ENCODE results near the gene KLLN. TPM values are rescaled to one million over a fixed set of nuclear protein-coding genes. Genes with fewer than 3 reads are reported as not detected.
A peak's percentile ranks its signal among the peaks of the same experiment; 100 is the strongest.
"Not testable (repeated sequence)": the region's sequence is repeated elsewhere in the genome, so short reads cannot be mapped to it uniquely, and the experiment has no call there.

Gene KLLN
- total and polyA plus RNA-seq, 2 donors: 0.90 to 1.0 TPM

GRCh38 chr10:87882555-87883294, 19.4 kb upstream of the KLLN start:
- no peak overlapping the region for H3K27ac ChIP-seq (ENCODE audit: low read depth in 1 of 2, low read length in 1 of 2)
- peaks cover 17 to 43% of the 10 kb centered on the region in 2 donors for H3K36me3 ChIP-seq (ENCODE audit: control insufficient read depth in 2 of 2, insufficient read depth in 2 of 2, low read length in 1 of 2)
- no peaks in the 10 kb centered on the region for H3K27me3 ChIP-seq (ENCODE audit: control insufficient read depth in 2 of 2, insufficient read depth in 1 of 2, low read length in 1 of 2)
- no peak for DNase-seq (ENCODE audit: low read depth in 6 of 9, low spot score in 9 of 9)
- 94% methylated on average over 2 of the region's 2 CpGs for WGBS
- H3K9me3 ChIP-seq (ENCODE audit: control insufficient read depth in 2 of 2, insufficient read depth in 1 of 2, low read length in 1 of 2): peaks cover 2 to 3% of the 10 kb centered on the region in 2 donors
- no peaks in the 10 kb centered on the region for H3K4me1 ChIP-seq (ENCODE audit: control insufficient read depth in 2 of 2, insufficient read depth in 2 of 2, low read length in 2 of 2)
- H3K4me3 ChIP-seq (ENCODE audit: low read length in 2 of 2): no peak overlapping the region

GRCh38 chr10:87881373-87882059, 18.2 kb upstream of the KLLN start:
- not testable (repeated sequence) for H3K4me1 ChIP-seq (ENCODE audit: control insufficient read depth in 2 of 2, insufficient read depth in 2 of 2, low read length in 2 of 2); H3K27me3 ChIP-seq (ENCODE audit: control insufficient read depth in 2 of 2, insufficient read depth in 1 of 2, low read length in 1 of 2); DNase-seq (ENCODE audit: low read depth in 6 of 9, low spot score in 9 of 9); H3K4me3 ChIP-seq (ENCODE audit: low read length in 2 of 2); H3K9me3 ChIP-seq (ENCODE audit: control insufficient read depth in 2 of 2, insufficient read depth in 1 of 2, low read length in 1 of 2); H3K27ac ChIP-seq (ENCODE audit: low read depth in 1 of 2, low read length in 1 of 2)
- WGBS: 92% methylated on average over 5 of the region's 5 CpGs
- H3K36me3 ChIP-seq (ENCODE audit: control insufficient read depth in 2 of 2, insufficient read depth in 2 of 2, low read length in 1 of 2): peaks cover 7 to 32% of the 10 kb centered on the region in 2 donors

- H3K27ac ChIP-seq (ENCODE audit: low read depth in 1 of 2, low read length in 1 of 2): no peak overlapping the region
- no peak for DNase-seq (ENCODE audit: low read depth in 6 of 9, low spot score in 9 of 9)
- no peak overlapping the region for H3K4me3 ChIP-seq (ENCODE audit: low read length in 2 of 2)
- no peaks in the 10 kb centered on the region for H3K27me3 ChIP-seq (ENCODE audit: control insufficient read depth in 2 of 2, insufficient read depth in 1 of 2, low read length in 1 of 2)
- H3K4me1 ChIP-seq (ENCODE audit: control insufficient read depth in 2 of 2, insufficient read depth in 2 of 2, low read length in 2 of 2): no peaks in the 10 kb centered on the region
- H3K9me3 ChIP-seq (ENCODE audit: control insufficient read depth in 2 of 2, insufficient read depth in 1 of 2, low read length in 1 of 2): no peaks in the 10 kb centered on the region
- H3K36me3 ChIP-seq (ENCODE audit: control insufficient read depth in 2 of 2, insufficient read depth in 2 of 2, low read length in 1 of 2): peaks cover 0 to 21% of the 10 kb centered on the region in 2 donors
These were observed 17.0 kb upstream of the KLLN start for GRCh38 chr10:87880336-87880735.

- peak in 1 of 9 donors; percentile 28 for DNase-seq (ENCODE audit: low read depth in 6 of 9, low spot score in 9 of 9)
- 60% methylated on average over 9 of the region's 9 CpGs for WGBS
- Histone ChIP-seq H3K27ac (ENCODE audit: low read depth in 1 of 2, low read length in 1 of 2) (no peak overlapping the region), H3K36me3 (ENCODE audit: control insufficient read depth in 2 of 2, insufficient read depth in 2 of 2, low read length in 1 of 2) (peaks cover 0 to 17% of the 10 kb centered on the region in 2 donors), H3K9me3 (ENCODE audit: control insufficient read depth in 2 of 2, insufficient read depth in 1 of 2, low read length in 1 of 2) (no peaks in the 10 kb centered on the region), H3K4me3 (ENCODE audit: low read length in 2 of 2) (no peak overlapping the region), H3K27me3 (ENCODE audit: control insufficient read depth in 2 of 2, insufficient read depth in 1 of 2, low read length in 1 of 2) (no peaks in the 10 kb centered on the region), H3K4me1 (ENCODE audit: control insufficient read depth in 2 of 2, insufficient read depth in 2 of 2, low read length in 2 of 2) (no peaks in the 10 kb centered on the region)
These were observed 15.5 kb upstream of the KLLN start for GRCh38 chr10:87878664-87879459.

- Histone ChIP-seq H3K36me3 (ENCODE audit: control insufficient read depth in 2 of 2, insufficient read depth in 2 of 2, low read length in 1 of 2) (peaks cover 0 to 24% of the 10 kb centered on the region in 2 donors), H3K27me3 (ENCODE audit: control insufficient read depth in 2 of 2, insufficient read depth in 1 of 2, low read length in 1 of 2) (no peaks in the 10 kb centered on the region), H3K27ac (ENCODE audit: low read depth in 1 of 2, low read length in 1 of 2) (no peak overlapping the region), H3K9me3 (ENCODE audit: control insufficient read depth in 2 of 2, insufficient read depth in 1 of 2, low read length in 1 of 2) (no peaks in the 10 kb centered on the region), H3K4me1 (ENCODE audit: control insufficient read depth in 2 of 2, insufficient read depth in 2 of 2, low read length in 2 of 2) (peaks cover 4 to 11% of the 10 kb centered on the region in 2 donors), H3K4me3 (ENCODE audit: low read length in 2 of 2) (no peak overlapping the region)
- no peak for DNase-seq (ENCODE audit: low read depth in 6 of 9, low spot score in 9 of 9)
- 79% methylated on average over 4 of the region's 4 CpGs for WGBS
These were observed 12.7 kb upstream of the KLLN start for GRCh38 chr10:87875929-87876571.

- 84% methylated on average over 2 of the region's 2 CpGs for WGBS
- Histone ChIP-seq H3K27me3 (ENCODE audit: control insufficient read depth in 2 of 2, insufficient read depth in 1 of 2, low read length in 1 of 2) (no peaks in the 10 kb centered on the region), H3K27ac (ENCODE audit: low read depth in 1 of 2, low read length in 1 of 2) (no peak overlapping the region), H3K36me3 (ENCODE audit: control insufficient read depth in 2 of 2, insufficient read depth in 2 of 2, low read length in 1 of 2) (peaks cover 0 to 21% of the 10 kb centered on the region in 2 donors), H3K4me1 (ENCODE audit: control insufficient read depth in 2 of 2, insufficient read depth in 2 of 2, low read length in 2 of 2) (peaks cover 8 to 15% of the 10 kb centered on the region in 2 donors), H3K4me3 (ENCODE audit: low read length in 2 of 2) (no peak overlapping the region), H3K9me3 (ENCODE audit: control insufficient read depth in 2 of 2, insufficient read depth in 1 of 2, low read length in 1 of 2) (no peaks in the 10 kb centered on the region)
- no peak for DNase-seq (ENCODE audit: low read depth in 6 of 9, low spot score in 9 of 9)
These were observed 10.3 kb upstream of the KLLN start for GRCh38 chr10:87873656-87874055.

- peaks cover 8 to 15% of the 10 kb centered on the region in 2 donors for H3K4me1 ChIP-seq (ENCODE audit: control insufficient read depth in 2 of 2, insufficient read depth in 2 of 2, low read length in 2 of 2)
- no peak overlapping the region for H3K4me3 ChIP-seq (ENCODE audit: low read length in 2 of 2)
- H3K27ac ChIP-seq (ENCODE audit: low read depth in 1 of 2, low read length in 1 of 2): no peak overlapping the region
- H3K36me3 ChIP-seq (ENCODE audit: control insufficient read depth in 2 of 2, insufficient read depth in 2 of 2, low read length in 1 of 2): peaks cover 0 to 16% of the 10 kb centered on the region in 2 donors
- H3K27me3 ChIP-seq (ENCODE audit: control insufficient read depth in 2 of 2, insufficient read depth in 1 of 2, low read length in 1 of 2): no peaks in the 10 kb centered on the region
- no peak for DNase-seq (ENCODE audit: low read depth in 6 of 9, low spot score in 9 of 9)
- 98% methylated on average over 6 of the region's 6 CpGs for WGBS
- no peaks in the 10 kb centered on the region for H3K9me3 ChIP-seq (ENCODE audit: control insufficient read depth in 2 of 2, insufficient read depth in 1 of 2, low read length in 1 of 2)
These were observed 9.5 kb upstream of the KLLN start for GRCh38 chr10:87872828-87873227.

GRCh38 chr10:87869773-87870551, 6.6 kb upstream of the KLLN start:
- peaks cover 8 to 15% of the 10 kb centered on the region in 2 donors for H3K4me1 ChIP-seq (ENCODE audit: control insufficient read depth in 2 of 2, insufficient read depth in 2 of 2, low read length in 2 of 2)
- 80% methylated on average over 3 of the region's 3 CpGs for WGBS

More at GRCh38 chr10:87869773-87870551, 6.6 kb upstream of the KLLN start:
- DNase-seq (ENCODE audit: low read depth in 6 of 9, low spot score in 9 of 9): no peak
- Histone ChIP-seq H3K9me3 (ENCODE audit: control insufficient read depth in 2 of 2, insufficient read depth in 1 of 2, low read length in 1 of 2) (no peaks in the 10 kb centered on the region), H3K27ac (ENCODE audit: low read depth in 1 of 2, low read length in 1 of 2) (no peak overlapping the region), H3K4me3 (ENCODE audit: low read length in 2 of 2) (no peak overlapping the region), H3K27me3 (ENCODE audit: control insufficient read depth in 2 of 2, insufficient read depth in 1 of 2, low read length in 1 of 2) (no peaks in the 10 kb centered on the region), H3K36me3 (ENCODE audit: control insufficient read depth in 2 of 2, insufficient read depth in 2 of 2, low read length in 1 of 2) (peaks cover 0 to 14% of the 10 kb centered on the region in 2 donors)

Measured in thymus (tissue), 11 donors.